Osteoblast (primary cell): ENCODE data around the gene F13A1. TPM values are rescaled to one million over a fixed set of nuclear protein-coding genes. Genes with fewer than 3 reads are reported as not detected.

ENCODE experiments used
- DNase-seq: peaks from one replicate; pipeline ENCODE4 v3.0.0; 2011; ENCODE audit warnings: low spot score, mixed read lengths; ENCODE audit not compliant: insufficient read length; ENCODE audit errors: missing footprints
- H2AFZ ChIP-seq: 2 replicates; pipeline ENCODE4 v1.6.0; 2011; ENCODE audit warnings: mild to moderate bottlenecking, low read length
- H3K27ac ChIP-seq: 2 replicates; pipeline ENCODE4 v1.5.1; 2011; ENCODE audit warnings: mild to moderate bottlenecking, low read depth, low read length, moderate library complexity
- H3K27me3 ChIP-seq: 2 replicates; pipeline ENCODE4 v1.6.0; 2012; ENCODE audit warnings: mild to moderate bottlenecking, control low read depth, inconsistent platforms, low read length, moderate library complexity; ENCODE audit not compliant: insufficient read depth
- H3K36me3 ChIP-seq: 2 replicates; pipeline ENCODE4 v1.5.1; 2011; ENCODE audit warnings: mild to moderate bottlenecking, low read length, control low read depth, moderate library complexity; ENCODE audit not compliant: insufficient read depth
- H3K4me1 ChIP-seq: 2 replicates; pipeline ENCODE4 v1.5.1; 2011; ENCODE audit warnings: mild to moderate bottlenecking, low read length, control low read depth, moderate library complexity; ENCODE audit not compliant: insufficient read depth
- H3K4me2 ChIP-seq: 2 replicates; pipeline ENCODE4 v1.6.0; 2011; ENCODE audit warnings: mild to moderate bottlenecking, low read length; ENCODE audit not compliant: insufficient read depth
- H3K4me3 ChIP-seq: fragments of 200-600 bp; sonication (generic); 3 replicates; pipeline ENCODE4 v1.5.1; 2012; ENCODE audit warnings: mild to moderate bottlenecking, low read length, inconsistent platforms; ENCODE audit not compliant: insufficient read depth
- H3K79me2 ChIP-seq: 2 replicates; pipeline ENCODE4 v1.6.0; 2012; ENCODE audit warnings: mild to moderate bottlenecking, low read length, control low read depth, inconsistent platforms; ENCODE audit not compliant: insufficient read depth
- H3K9me3 ChIP-seq: 2 replicates; pipeline ENCODE4 v1.5.1; 2011; ENCODE audit warnings: low read depth, low read length, control low read depth
- H4K20me1 ChIP-seq: 2 replicates; pipeline ENCODE4 v1.6.0; 2012; ENCODE audit warnings: mild to moderate bottlenecking, low read length, control low read depth; ENCODE audit not compliant: insufficient read depth
- total RNA-seq: library from RNA; depleted of rRNA; stranded (reverse); fragments of >200 nt; gene quantifications from 2 replicates; pipeline ENCODE4 v1.2.3, GENCODE V29; 2012
- TF ChIP-seq, protein P1 (sequence below): IDR thresholded peaks from 2 replicates; pipeline ENCODE4 v1.5.1; 2011; ENCODE audit warnings: mild to moderate bottlenecking, low read depth, low read length, moderate library complexity; ENCODE audit errors: extremely low read depth

The F13A1 gene
- total RNA-seq, 1 donor: under 0.01 TPM

DNA sequence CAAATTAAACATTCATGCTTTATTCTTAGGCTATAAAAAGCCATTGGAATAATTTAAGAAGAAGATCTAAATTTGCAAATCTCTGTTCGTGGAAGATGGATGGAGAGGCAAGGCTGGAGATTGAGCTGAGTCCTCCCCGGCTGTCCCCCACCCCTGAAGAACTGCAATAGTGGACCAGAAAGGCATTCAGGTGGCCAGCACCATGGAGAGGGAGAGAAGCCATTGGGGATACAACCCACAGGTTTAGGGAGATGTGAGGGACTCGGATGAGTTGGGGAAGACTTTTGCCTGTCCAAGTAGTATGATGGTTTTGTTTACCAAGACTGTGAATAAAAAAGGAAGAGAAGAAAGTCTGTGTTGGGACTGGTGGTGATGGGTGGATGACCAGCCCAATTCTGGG, 120.8 kb downstream of the F13A1 start:
- H3K4me2 ChIP-seq: no peak overlapping the region
- no peaks in the 10 kb centered on the region for H3K36me3 ChIP-seq
- H3K9me3 ChIP-seq: peaks cover 1% of the 10 kb centered on the region
- no peak overlapping the region for H2AFZ ChIP-seq
- H3K79me2 ChIP-seq: no peaks in the 10 kb centered on the region
- no peak overlapping the region for H3K4me3 ChIP-seq
- TF ChIP-seq, protein P1, sequence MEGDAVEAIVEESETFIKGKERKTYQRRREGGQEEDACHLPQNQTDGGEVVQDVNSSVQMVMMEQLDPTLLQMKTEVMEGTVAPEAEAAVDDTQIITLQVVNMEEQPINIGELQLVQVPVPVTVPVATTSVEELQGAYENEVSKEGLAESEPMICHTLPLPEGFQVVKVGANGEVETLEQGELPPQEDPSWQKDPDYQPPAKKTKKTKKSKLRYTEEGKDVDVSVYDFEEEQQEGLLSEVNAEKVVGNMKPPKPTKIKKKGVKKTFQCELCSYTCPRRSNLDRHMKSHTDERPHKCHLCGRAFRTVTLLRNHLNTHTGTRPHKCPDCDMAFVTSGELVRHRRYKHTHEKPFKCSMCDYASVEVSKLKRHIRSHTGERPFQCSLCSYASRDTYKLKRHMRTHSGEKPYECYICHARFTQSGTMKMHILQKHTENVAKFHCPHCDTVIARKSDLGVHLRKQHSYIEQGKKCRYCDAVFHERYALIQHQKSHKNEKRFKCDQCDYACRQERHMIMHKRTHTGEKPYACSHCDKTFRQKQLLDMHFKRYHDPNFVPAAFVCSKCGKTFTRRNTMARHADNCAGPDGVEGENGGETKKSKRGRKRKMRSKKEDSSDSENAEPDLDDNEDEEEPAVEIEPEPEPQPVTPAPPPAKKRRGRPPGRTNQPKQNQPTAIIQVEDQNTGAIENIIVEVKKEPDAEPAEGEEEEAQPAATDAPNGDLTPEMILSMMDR: no peak
- H3K27ac ChIP-seq: no peak overlapping the region
- DNase-seq: no peak
- no peaks in the 10 kb centered on the region for H4K20me1 ChIP-seq
- H3K4me1 ChIP-seq: no peaks in the 10 kb centered on the region
- H3K27me3 ChIP-seq: no peaks in the 10 kb centered on the region

DNA sequence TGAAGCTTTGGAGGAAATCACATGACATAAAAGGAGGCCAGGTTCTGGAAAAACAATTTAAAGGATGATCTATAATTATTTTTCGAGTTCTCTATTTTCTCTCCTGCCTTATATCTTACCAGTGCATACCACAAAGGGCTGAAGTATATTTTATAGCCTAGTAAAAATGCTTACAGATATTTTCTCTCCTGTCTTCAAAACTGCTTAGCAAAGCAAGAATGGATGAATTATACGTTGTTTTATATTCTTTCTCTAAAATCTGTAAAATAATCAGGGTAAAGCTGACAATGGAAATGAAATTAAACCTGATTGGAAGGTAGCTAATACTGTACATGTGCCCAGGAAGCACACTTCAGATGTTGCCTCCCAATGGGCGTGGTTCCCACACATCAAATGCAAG, 123.7 kb downstream of the F13A1 start:
- no peak overlapping the region for H2AFZ ChIP-seq
- no peak overlapping the region for H3K4me3 ChIP-seq
- H4K20me1 ChIP-seq: no peaks in the 10 kb centered on the region
- no peak overlapping the region for H3K4me2 ChIP-seq
- no peaks in the 10 kb centered on the region for H3K36me3 ChIP-seq
- H3K79me2 ChIP-seq: no peaks in the 10 kb centered on the region
- no peak overlapping the region for H3K27ac ChIP-seq
- peaks cover 1% of the 10 kb centered on the region for H3K9me3 ChIP-seq
- no peak for DNase-seq
- H3K27me3 ChIP-seq: no peaks in the 10 kb centered on the region
- TF ChIP-seq, protein P1: no peak
- no peaks in the 10 kb centered on the region for H3K4me1 ChIP-seq

- no peak overlapping the region for H2AFZ ChIP-seq
- H3K36me3 ChIP-seq: no peaks in the 10 kb centered on the region
- DNase-seq: no peak
- H4K20me1 ChIP-seq: no peaks in the 10 kb centered on the region
- H3K4me2 ChIP-seq: no peak overlapping the region
- H3K27ac ChIP-seq: no peak overlapping the region
- H3K9me3 ChIP-seq: peaks cover 1% of the 10 kb centered on the region
- TF ChIP-seq, protein P1: no peak
- no peaks in the 10 kb centered on the region for H3K27me3 ChIP-seq
- H3K4me3 ChIP-seq: no peak overlapping the region
- no peaks in the 10 kb centered on the region for H3K79me2 ChIP-seq
- no peaks in the 10 kb centered on the region for H3K4me1 ChIP-seq
Observed at GRCh38 chr6:6195080-6195479, 125.4 kb downstream of the F13A1 start.

GRCh38 chr6:6193221-6193745, 127.2 kb downstream of the F13A1 start:
- Histone ChIP-seq H3K4me2 (no peak overlapping the region), H3K4me1 (no peaks in the 10 kb centered on the region), H3K36me3 (no peaks in the 10 kb centered on the region), H3K79me2 (no peaks in the 10 kb centered on the region), H3K27ac (no peak overlapping the region), H4K20me1 (no peaks in the 10 kb centered on the region), H3K9me3 (peaks cover 1% of the 10 kb centered on the region), H3K27me3 (no peaks in the 10 kb centered on the region), H2AFZ (no peak overlapping the region), H3K4me3 (no peak overlapping the region)
- DNase-seq: no peak
- TF ChIP-seq, protein P1: no peak
